ENCODE data around the gene DDX52. TPM values are rescaled to one million over a fixed set of nuclear protein-coding genes. Genes with fewer than 3 reads are reported as not detected.

The DDX52 gene
- total and polyA plus RNA-seq, 2 of the 13 experiments (the other 11 are each of a cell fraction or from before 2014, with no cell fraction given): 8.9 to 36.1 TPM

DNA sequence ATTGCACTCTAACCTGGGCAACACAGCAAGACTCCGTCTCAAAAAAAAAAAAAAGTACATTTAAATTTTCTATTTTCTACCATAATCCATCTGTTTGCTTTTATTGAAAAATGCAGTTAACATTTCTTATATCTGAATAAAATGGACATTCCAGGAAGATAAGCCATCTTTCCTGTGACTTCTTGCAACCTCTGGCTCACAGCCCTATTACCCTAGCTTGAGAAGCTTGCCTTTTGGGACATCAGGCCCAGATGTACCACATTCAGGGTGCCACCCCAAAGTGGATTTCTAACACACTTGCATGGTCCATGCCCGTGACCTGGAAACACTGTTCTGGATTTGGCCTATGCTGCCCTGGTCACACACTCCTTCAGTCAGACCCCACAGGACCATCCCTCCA is 30.1 kb upstream of the DDX52 start:
- Histone ChIP-seq H2AFZ (ENCODE audit: low read length) (no peak overlapping the region), H4K20me1 (ENCODE audit: insufficient read depth, low read length) (no peaks in the 10 kb centered on the region), H3K36me3 (replicated peaks in 1 of 2; ENCODE audit: control insufficient read depth in 1 of 2, insufficient read depth in 2 of 2, low read length in 2 of 2) (no peaks in the 10 kb centered on the region), H3K27ac (ENCODE audit: extremely low read length, insufficient read depth, low read length) (peak overlapping the region; percentile 14), H3K79me2 (ENCODE audit: insufficient read depth, low read length) (no peaks in the 10 kb centered on the region), H3K4me2 (ENCODE audit: low read depth, low read length) (no peak overlapping the region), H3K4me1 (ENCODE audit: insufficient read depth, low read length) (peaks cover 91% of the 10 kb centered on the region), H3K9ac (ENCODE audit: insufficient read depth, low read depth, low read length) (no peak overlapping the region), H3K4me3 (replicated peaks in 1 of 3; ENCODE audit: insufficient read depth in 1 of 3, low read depth in 2 of 3, low read length in 3 of 3) (no peak overlapping the region), H3K27me3 (ENCODE audit: control insufficient read depth in 1 of 2, insufficient read depth in 2 of 2, low read length in 2 of 2) (no peaks in the 10 kb centered on the region), H3K9me3 (ENCODE audit: low read length) (no peaks in the 10 kb centered on the region)
- FAIRE-seq: no peak
- WGBS (ENCODE audit: low lambda C conversion rate): 96% methylated on average over 2 of the region's 2 CpGs
- POLR2A ChIA-PET: interaction anchor here (0.8 to 2.7 kb wide), 4 partner anchors 25 to 70 kb away, joined by 3 to 19 read pairs (median 5); partner anchors contain the start of gene SYNRG
- TF ChIP-seq RFX5 (IDR thresholded peaks at IDR 0.05; ENCODE audit: low read depth, low read length) (no peak), ZNF121 (CRISPR knock-in tag; IDR thresholded peaks at IDR 0.05) (peak; percentile 33; the same call in 1 of the 2 replicates)
- no peak for ATAC-seq
- in situ Hi-C loops (cut with HindIII; ENCODE audit: extremely low pct_ligation_motif_present, low pct_unique_long_range_greater_than_20kb): no loop called here
- CTCF ChIA-PET (ENCODE audit: low intra/inter-chr PET ratio, low total read pairs): no interaction called here
- intact Hi-C loops (cut with micrococcal nuclease; ENCODE audit: unreplicated experiment): no loop called here
- no peak for DNase-seq (ENCODE audit: low spot score)
- BruUV-seq (replicated peaks): no TSS peak

DNA sequence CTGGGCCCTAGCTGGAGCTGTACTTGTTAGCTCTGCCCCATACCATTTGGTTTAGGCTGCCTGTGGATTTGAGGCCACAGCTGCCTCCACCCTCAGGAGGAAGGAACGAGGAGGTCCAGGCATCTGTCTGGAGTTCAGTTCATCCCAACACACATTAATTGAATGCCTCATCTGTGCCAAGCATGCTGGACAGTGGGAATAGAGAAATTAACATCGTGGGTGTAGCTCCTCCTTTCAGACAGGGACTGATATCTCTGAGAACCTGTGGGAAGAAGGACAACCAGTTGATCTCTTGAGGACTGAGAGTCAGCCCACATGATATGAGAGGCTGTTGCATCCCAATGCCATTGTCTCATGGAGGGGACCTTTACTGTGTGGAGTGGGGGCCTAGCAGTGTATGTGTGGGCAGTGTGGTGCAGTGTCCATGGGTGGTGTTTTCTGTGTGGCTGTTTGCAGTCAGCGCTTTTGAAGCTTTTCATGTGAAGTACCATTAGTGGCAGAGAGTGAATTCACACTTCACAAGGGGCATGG is 29.4 kb upstream of the DDX52 start:
- 87% methylated on average over 3 of the region's 3 CpGs for WGBS (ENCODE audit: low lambda C conversion rate)
- Histone ChIP-seq H4K20me1 (ENCODE audit: insufficient read depth, low read length) (no peaks in the 10 kb centered on the region), H3K27me3 (ENCODE audit: control insufficient read depth in 1 of 2, insufficient read depth in 2 of 2, low read length in 2 of 2) (no peaks in the 10 kb centered on the region), H3K79me2 (ENCODE audit: insufficient read depth, low read length) (no peaks in the 10 kb centered on the region), H3K27ac (ENCODE audit: extremely low read length, insufficient read depth, low read length) (peak overlapping the region; percentile 35), H3K4me3 (replicated peaks in 1 of 3; ENCODE audit: insufficient read depth in 1 of 3, low read depth in 2 of 3, low read length in 3 of 3) (no peak overlapping the region), H3K36me3 (replicated peaks in 1 of 2; ENCODE audit: control insufficient read depth in 1 of 2, insufficient read depth in 2 of 2, low read length in 2 of 2) (no peaks in the 10 kb centered on the region), H2AFZ (ENCODE audit: low read length) (no peak overlapping the region), H3K9me3 (ENCODE audit: low read length) (no peaks in the 10 kb centered on the region), H3K4me2 (ENCODE audit: low read depth, low read length) (no peak overlapping the region), H3K9ac (ENCODE audit: insufficient read depth, low read depth, low read length) (no peak overlapping the region; the same call in 1 of the 2 replicates), H3K4me1 (ENCODE audit: insufficient read depth, low read length) (peaks cover 91% of the 10 kb centered on the region)
- POLR2A ChIA-PET: interaction anchor here (0.8 to 2.7 kb wide), 6 partner anchors 11 to 71 kb away, joined by 3 to 19 read pairs (median 6); partner anchors contain the start of gene SYNRG
- in situ Hi-C loops (cut with HindIII; ENCODE audit: extremely low pct_ligation_motif_present, low pct_unique_long_range_greater_than_20kb) (no loop called here), intact Hi-C loops (cut with micrococcal nuclease; ENCODE audit: unreplicated experiment) (no loop called here)
- no TSS peak for BruUV-seq (replicated peaks)
- FAIRE-seq (no peak), DNase-seq (ENCODE audit: low spot score) (no peak), ATAC-seq (no peak)
- CTCF ChIA-PET (ENCODE audit: low intra/inter-chr PET ratio, low total read pairs): no interaction called here
- no peak for TF ChIP-seq EZH2 (conservative IDR thresholded peaks at IDR 0.05; ENCODE audit: low read depth, low read length)
- TF ChIP-seq, protein P1, sequence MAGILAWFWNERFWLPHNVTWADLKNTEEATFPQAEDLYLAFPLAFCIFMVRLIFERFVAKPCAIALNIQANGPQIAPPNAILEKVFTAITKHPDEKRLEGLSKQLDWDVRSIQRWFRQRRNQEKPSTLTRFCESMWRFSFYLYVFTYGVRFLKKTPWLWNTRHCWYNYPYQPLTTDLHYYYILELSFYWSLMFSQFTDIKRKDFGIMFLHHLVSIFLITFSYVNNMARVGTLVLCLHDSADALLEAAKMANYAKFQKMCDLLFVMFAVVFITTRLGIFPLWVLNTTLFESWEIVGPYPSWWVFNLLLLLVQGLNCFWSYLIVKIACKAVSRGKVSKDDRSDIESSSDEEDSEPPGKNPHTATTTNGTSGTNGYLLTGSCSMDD (CRISPR knock-in tag; IDR thresholded peaks at IDR 0.05): no peak
- no peak for TF ChIP-seq ZNF329 (CRISPR knock-in tag; IDR thresholded peaks at IDR 0.05; ENCODE audit: low read depth)
- TF ChIP-seq ZNF773 (CRISPR knock-in tag; IDR thresholded peaks at IDR 0.05; ENCODE audit: borderline replicate concordance): no peak

Measured in HepG2 (cell line).